GM19099 (cell line): ENCODE measurements around the gene TK2.

Experiments used
- POLR2A ChIP-seq: IDR thresholded peaks from 3 replicates; pipeline ENCODE4 v1.6.1; 2011; ENCODE audit warnings: low read depth; ENCODE audit not compliant: insufficient read length; ENCODE audit errors: extremely low read depth

The TK2 gene

GRCh38 chr16:66460703-66461102 lies 89.2 kb downstream of the TK2 start:
- no peak for TF ChIP-seq POLR2A

DNA sequence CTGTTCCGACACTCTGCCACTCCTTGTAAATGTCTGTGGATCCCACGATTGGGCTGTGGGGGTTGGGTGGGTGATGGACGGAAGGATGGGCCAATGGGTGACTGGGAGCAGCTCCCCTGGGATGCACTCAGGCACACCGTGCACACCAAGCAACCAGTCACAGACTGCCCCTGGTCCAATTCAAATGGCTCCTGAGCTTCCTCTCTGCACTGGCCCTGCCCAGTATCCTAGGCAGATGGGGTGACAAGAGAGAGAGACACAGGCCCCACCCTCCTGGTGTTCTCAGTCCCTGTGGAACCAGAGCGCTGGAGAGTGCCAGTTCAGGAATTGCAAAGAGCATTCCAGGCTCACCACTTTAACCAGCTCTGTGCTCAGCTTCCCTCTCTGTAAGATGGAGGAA lies 90.0 kb downstream of the TK2 start:
- TF ChIP-seq POLR2A = no peak

- TF ChIP-seq POLR2A = no peak
Measured at GRCh38 chr16:66458853-66459252, 91.1 kb downstream of the TK2 start.

- no peak for TF ChIP-seq POLR2A
Measured at GRCh38 chr16:66458292-66458691, 91.6 kb downstream of the TK2 start.
